Activated CD8-positive, alpha-beta memory T cell treated with anti-CD3 and anti-CD28 coated beads for 4 hours (primary cell): Measurements from ENCODE around the gene HLA-DQB2.
"Not testable (repeated sequence)": the region's sequence is repeated elsewhere in the genome, so short reads cannot be mapped to it uniquely, and the experiment has no call there.

Experiments
- DNase-seq, 2 donors: peaks; one replicate each; pipeline ENCODE4 v3.0.0-alpha.2; 2020; ENCODE audit warnings: low read depth in 2 of 2

HLA-DQB2 gene

DNA sequence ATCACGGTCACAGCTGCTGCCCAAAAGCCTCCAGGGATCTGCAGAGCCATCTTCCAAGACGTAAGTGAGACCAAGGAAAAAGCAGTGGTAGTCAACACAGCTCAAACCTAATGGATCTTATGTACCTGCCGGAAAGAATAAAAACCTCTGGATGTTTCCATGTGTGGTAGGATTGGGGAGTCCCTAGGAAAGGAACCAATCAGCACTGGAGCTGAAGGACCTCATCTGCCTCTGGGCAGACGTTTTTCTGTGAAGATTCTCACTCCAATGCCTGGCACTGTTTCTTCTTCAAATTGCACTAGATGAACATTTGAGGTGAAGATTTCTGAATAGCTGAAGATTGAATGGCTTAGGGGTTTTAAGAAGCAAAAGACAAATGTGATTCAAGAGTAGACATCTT lies at the start of gene HLA-DQB2:
TSS of gene HLA-DQB2 (minus strand) at position 112 of the 400 bp plus-strand sequence. CDS start at position 50, 62 bp downstream.
- no peak for DNase-seq

DNA sequence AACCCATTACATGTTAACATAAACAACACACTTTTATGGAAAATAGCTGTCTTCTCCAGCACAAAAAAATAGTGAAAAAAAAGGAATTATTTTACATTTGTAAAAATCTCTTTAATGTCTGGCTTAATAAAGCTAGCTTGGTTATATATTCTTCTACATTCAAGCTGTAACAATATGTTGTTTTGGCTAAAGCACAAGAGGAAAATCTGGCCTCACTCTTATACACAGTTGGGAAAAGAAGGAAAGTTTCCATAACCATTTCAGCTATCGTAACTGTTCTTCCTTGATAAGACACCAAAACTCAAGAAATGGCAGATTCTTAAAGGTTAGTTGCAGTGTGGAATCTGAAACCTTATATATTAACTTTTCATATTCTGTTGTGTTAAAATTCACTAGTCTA lies 45.8 kb upstream of the HLA-DQB2 start:
- no peak for DNase-seq

DNA sequence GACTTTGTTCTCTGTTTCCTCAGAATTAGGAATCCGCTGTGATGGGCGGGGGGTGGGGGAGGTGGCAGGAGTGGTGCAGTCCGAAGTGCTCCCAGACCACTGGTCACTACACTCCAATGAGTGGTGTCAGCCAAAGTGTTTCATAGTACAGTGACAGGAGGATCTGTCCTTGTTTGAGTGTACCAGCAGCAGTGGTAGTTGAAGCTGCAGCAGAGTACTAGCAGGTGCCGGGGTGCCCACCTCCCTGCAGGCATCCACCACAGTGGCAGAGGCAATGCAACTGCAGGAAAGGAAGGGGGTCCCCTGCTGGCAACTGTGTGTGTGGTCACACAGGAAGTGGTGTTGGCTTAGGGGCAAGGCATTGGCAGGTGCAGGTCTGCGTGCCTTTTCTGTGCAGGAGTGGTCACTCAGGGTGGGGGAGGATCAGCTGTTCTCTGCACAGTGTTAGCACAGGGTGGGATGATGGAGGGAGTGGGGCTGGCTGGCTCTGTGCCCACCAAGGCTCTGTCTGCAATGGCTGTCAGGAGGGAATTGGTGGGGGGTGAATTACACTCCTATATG lies 43.8 kb upstream of the HLA-DQB2 start:
- no peak for DNase-seq

DNA sequence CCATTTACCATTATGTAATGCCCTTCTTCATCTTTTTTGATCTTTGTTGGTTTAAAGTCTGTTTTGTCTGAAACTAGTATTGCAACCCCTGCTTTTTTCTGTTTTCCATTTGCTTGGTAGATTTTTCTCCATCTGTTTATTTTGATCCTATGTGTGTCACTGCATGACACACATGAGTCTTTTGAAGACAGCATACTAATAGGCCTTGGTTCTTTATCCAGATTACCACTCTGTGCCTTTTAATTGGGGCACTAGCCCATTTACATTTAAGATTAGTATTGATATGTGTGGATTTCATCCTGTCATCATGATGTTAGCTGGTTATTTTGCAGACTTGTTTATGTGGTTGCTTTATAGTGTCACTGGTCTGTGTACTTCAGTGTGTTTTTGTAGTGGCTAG lies 42.1 kb upstream of the HLA-DQB2 start:
- not testable (repeated sequence) for DNase-seq

GRCh38 chr6:32803416-32803815 lies 40.1 kb upstream of the HLA-DQB2 start:
- DNase-seq, result no peak

DNA sequence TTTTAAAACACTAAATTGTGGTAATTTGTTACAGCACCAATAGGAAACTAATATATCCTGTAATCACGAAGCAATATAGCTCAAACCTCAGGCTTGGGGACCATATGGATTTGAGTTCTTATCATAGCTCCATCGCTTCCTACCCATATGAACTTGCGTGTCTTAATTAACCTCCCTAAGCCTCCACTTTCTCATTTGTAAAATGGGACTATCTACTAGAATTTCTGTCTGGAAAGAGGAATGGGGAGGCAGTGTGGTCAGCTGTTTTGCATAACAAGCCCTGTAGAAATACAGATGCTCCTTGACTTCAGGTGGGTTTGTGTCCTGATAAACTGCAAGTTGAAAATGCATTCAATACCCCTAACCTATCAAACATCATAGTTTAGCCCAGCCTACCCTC lies 36.4 kb upstream of the HLA-DQB2 start:
- no peak for DNase-seq

GRCh38 chr6:32799168-32799567 lies 35.8 kb upstream of the HLA-DQB2 start:
- DNase-seq, result no peak

GRCh38 chr6:32796848-32797776 lies 33.8 kb upstream of the HLA-DQB2 start:
- DNase-seq, result peak; percentile 39 to 61

GRCh38 chr6:32794510-32794909 lies 31.2 kb upstream of the HLA-DQB2 start:
- DNase-seq, result no peak

- no peak for DNase-seq
Observed at GRCh38 chr6:32792901-32793435, 29.6 kb upstream of the HLA-DQB2 start.

DNA sequence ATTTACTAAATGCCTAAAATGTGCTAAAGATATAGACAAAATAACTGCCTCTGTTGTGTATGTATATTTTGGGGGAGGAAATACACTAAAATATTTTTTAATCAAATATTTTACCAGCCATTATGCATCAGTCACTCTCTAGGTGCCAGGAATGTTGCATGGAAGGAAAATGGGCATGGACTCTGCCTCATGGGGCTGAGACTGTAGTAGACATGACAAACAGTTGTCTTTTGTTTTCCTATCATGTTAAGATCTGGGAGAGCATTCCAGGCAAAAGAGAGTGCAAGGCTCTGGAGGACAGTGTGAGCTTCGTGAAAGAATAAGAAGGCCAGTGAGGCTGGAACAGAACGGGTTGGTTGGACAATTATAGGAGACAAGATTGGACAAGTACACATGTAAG lies 27.0 kb upstream of the HLA-DQB2 start:
- no peak for DNase-seq

GRCh38 chr6:32785781-32786533 lies 22.6 kb upstream of the HLA-DQB2 start:
- no peak for DNase-seq

DNA sequence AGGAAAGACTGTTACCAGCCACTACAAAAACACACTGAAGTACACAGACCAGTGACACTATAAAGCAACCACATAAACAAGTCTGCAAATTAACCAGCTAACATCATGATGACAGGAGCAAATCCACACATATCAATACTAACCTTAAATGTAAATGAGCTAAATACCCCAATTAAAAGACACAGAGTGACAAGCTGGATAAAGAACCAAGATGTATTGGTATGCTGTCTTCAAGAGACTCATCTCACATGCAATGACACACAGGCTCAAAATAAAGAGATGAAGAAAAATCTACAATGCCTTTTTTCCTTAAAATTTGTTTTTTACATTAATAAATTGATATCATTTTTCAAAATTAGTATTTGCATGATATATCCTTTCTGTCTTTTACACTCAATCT lies 19.6 kb upstream of the HLA-DQB2 start:
- DNase-seq, result not testable (repeated sequence)

GRCh38 chr6:32779036-32779435 lies 15.7 kb upstream of the HLA-DQB2 start:
- no peak for DNase-seq

DNA sequence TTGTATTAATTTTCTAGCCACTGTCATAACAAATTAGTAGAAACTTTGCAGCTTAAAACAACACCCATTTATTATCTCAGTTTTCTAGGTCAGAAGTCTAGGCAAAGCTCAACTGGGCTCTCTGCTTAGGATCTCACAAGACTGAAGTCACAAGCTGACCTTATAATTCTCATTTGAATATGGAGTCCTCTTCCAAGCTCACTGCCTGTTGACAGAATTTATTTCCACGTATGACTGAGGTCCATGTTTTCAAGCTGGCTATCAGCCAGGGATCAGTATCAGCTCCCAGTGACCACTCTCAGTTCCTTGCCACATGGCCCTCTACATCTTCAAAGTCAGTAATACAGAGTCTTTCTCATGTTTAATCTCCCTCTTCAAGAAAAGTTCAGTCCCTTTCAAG lies 11.7 kb upstream of the HLA-DQB2 start:
- DNase-seq, result no peak

- DNase-seq, result no peak
Observed at GRCh38 chr6:32774426-32774825, 11.1 kb upstream of the HLA-DQB2 start.

GRCh38 chr6:32772656-32773055 lies 9.3 kb upstream of the HLA-DQB2 start:
- no peak for DNase-seq

GRCh38 chr6:32764048-32764447 lies 716 bp upstream of the HLA-DQB2 start:
- no peak for DNase-seq

GRCh38 chr6:32761548-32761947 lies 1.8 kb downstream of the HLA-DQB2 start:
- no peak for DNase-seq

DNA sequence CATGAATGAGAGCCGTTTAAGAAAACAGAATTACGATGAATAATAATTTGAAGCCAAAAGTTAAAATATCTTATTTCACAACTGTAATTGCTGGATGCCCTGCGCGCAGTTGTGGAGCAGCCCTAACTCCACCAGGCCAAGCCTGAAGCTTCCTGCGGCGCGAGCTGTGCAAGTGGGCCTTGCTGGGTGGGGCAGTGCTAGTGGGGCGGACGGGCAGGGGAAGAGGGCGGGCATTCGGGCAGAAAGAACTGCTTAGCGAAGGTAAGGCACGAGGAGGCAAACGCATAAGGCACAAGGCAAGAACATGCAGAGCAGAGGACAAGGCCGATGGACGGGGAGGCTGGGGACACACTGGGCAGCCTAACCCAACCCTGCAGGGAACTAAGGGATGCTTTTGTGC lies 2.3 kb downstream of the HLA-DQB2 start:
- DNase-seq, result no peak

DNA sequence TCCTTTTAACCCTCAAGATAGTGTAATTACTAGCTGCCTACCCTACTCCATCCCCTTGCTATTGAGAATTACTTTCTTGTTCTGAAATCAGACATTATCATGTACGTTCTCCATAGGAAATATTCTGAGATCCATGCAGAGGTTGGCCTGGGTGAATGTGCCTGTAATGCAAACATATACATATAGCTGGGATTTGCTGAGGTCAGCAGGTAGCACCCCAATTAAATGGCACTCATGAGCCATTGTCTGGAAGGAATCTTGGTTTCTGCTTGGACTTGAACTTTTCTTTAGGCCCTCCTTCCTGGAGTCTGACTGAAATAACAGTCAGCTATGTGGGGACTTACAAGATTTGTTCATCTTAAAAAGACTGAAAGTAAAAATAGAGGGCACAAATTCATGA lies 3.7 kb downstream of the HLA-DQB2 start:
- no peak for DNase-seq

DNA sequence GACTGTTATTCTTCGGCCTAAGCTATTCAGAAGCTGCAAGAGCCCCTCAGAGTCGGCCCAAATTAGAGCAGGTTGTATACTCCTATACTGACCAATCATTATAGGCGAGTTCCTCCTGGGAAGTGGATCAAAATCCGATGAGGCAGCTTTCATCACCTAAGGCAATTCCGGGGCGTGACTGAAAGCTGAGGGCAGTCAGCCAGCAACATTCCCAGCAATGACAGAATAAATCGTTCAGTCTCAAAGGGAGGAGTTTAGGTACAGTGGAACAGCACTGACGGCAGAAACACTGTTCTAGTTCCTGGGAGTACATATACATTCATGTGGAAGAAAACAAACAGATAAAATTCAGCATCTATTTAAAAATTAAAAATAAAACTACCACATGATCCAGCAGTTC lies 10.8 kb downstream of the HLA-DQB2 start:
- no peak for DNase-seq
